ENCODE measurements around the gene ACTL10. TPM values are rescaled to one million over a fixed set of nuclear protein-coding genes. Genes with fewer than 3 reads are reported as not detected.
"Not testable (repeated sequence)": the region's sequence is repeated elsewhere in the genome, so short reads cannot be mapped to it uniquely, and the experiment has no call there.

Gene ACTL10
- 0.93 TPM for total RNA-seq
- long read RNA-seq, transcript ACTL10-201 (1 exons, 2,028 nt) = major isoform, 7 of 7 reads
- long read RNA-seq, partial matches to known transcripts = 0 of 7 reads
- long read RNA-seq, other reads (novel, unspliced or antisense) = 0 of 7 reads

GRCh38 chr20:33666293-33667244, at the start of gene ACTL10:
TSS of gene ACTL10 (plus strand) at chr20:33666943. CDS start at chr20:33667498, 555 bp downstream.
- peak; percentile 98 for DNase-seq (ENCODE audit: low spot score)

GRCh38 chr20:33621717-33622400, 44.9 kb upstream of the ACTL10 start:
- no peak for DNase-seq (ENCODE audit: low spot score)

- DNase-seq (ENCODE audit: low spot score) = no peak
Observed at GRCh38 chr20:33622705-33623365, 43.9 kb upstream of the ACTL10 start.

GRCh38 chr20:33624399-33624798, 42.3 kb upstream of the ACTL10 start:
- no peak for DNase-seq (ENCODE audit: low spot score)

- no peak for DNase-seq (ENCODE audit: low spot score)
Observed at GRCh38 chr20:33626190-33626589, 40.6 kb upstream of the ACTL10 start.

- no peak for DNase-seq (ENCODE audit: low spot score)
Observed at GRCh38 chr20:33627577-33628216, 39.0 kb upstream of the ACTL10 start.

GRCh38 chr20:33629533-33629932, 37.2 kb upstream of the ACTL10 start:
- DNase-seq (ENCODE audit: low spot score) = no peak

- DNase-seq (ENCODE audit: low spot score) = no peak
Observed at GRCh38 chr20:33629979-33630378, 36.8 kb upstream of the ACTL10 start.

GRCh38 chr20:33630507-33630906, 36.2 kb upstream of the ACTL10 start:
- no peak for DNase-seq (ENCODE audit: low spot score)

GRCh38 chr20:33631910-33632309, 34.8 kb upstream of the ACTL10 start:
- not testable (repeated sequence) for DNase-seq (ENCODE audit: low spot score)

GRCh38 chr20:33635341-33635740, 31.4 kb upstream of the ACTL10 start:
- DNase-seq (ENCODE audit: low spot score) = no peak

GRCh38 chr20:33636776-33637175, 30.0 kb upstream of the ACTL10 start:
- DNase-seq (ENCODE audit: low spot score) = no peak

GRCh38 chr20:33640287-33640686, 26.5 kb upstream of the ACTL10 start:
- no peak for DNase-seq (ENCODE audit: low spot score)

- no peak for DNase-seq (ENCODE audit: low spot score)
Observed at GRCh38 chr20:33644313-33645071, 22.3 kb upstream of the ACTL10 start.

- no peak for DNase-seq (ENCODE audit: low spot score)
Observed at GRCh38 chr20:33645072-33645358, 21.7 kb upstream of the ACTL10 start.

GRCh38 chr20:33645396-33645795, 21.3 kb upstream of the ACTL10 start:
- DNase-seq (ENCODE audit: low spot score) = no peak

GRCh38 chr20:33646191-33646590, 20.6 kb upstream of the ACTL10 start:
- no peak for DNase-seq (ENCODE audit: low spot score)

- DNase-seq (ENCODE audit: low spot score) = not testable (repeated sequence)
Observed at GRCh38 chr20:33646959-33647602, 19.7 kb upstream of the ACTL10 start.

- DNase-seq (ENCODE audit: low spot score) = no peak
Observed at GRCh38 chr20:33647603-33648395, 18.9 kb upstream of the ACTL10 start.

Measured in mesenteric fat pad (tissue), 1 donor.